Activated naive CD4-positive, alpha-beta T cell treated with anti-CD3 and anti-CD28 coated beads, Interleukin-2, amount 50 U/mL, for 16 hours (primary cell): Measurements from ENCODE around the gene INO80C.
"Not testable (repeated sequence)": the region's sequence is repeated elsewhere in the genome, so short reads cannot be mapped to it uniquely, and the experiment has no call there.

Experiments used
- DNase-seq: peaks from one replicate; pipeline ENCODE4 v3.0.0-alpha.2; 2020

The INO80C gene

DNA sequence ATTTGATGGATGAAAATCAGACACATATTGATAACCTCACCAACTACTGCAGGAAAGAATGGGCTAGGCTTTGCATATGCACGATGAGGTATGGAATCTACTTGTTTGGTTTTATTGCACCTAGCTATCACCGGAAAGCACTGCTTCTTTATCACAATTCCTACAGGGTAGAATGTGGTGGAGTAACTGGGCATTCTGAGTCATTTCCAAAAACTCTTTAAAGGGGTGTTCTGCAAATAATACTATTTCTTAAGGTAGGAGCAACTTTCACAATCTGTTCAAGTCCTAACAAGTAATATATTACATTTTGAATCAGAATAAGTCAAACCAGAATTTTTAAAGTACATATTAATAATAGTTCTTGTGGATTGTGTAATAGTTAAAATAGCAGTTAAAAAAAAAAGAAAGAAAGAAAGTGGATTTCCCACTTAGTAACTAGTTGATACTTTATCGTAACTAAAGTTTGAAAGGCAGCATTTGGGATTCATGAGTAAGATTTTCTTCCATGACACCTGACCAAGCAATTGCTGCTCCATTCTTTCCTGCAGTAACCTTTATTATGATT is 40.5 kb downstream of the INO80C start:
- no peak for DNase-seq

DNA sequence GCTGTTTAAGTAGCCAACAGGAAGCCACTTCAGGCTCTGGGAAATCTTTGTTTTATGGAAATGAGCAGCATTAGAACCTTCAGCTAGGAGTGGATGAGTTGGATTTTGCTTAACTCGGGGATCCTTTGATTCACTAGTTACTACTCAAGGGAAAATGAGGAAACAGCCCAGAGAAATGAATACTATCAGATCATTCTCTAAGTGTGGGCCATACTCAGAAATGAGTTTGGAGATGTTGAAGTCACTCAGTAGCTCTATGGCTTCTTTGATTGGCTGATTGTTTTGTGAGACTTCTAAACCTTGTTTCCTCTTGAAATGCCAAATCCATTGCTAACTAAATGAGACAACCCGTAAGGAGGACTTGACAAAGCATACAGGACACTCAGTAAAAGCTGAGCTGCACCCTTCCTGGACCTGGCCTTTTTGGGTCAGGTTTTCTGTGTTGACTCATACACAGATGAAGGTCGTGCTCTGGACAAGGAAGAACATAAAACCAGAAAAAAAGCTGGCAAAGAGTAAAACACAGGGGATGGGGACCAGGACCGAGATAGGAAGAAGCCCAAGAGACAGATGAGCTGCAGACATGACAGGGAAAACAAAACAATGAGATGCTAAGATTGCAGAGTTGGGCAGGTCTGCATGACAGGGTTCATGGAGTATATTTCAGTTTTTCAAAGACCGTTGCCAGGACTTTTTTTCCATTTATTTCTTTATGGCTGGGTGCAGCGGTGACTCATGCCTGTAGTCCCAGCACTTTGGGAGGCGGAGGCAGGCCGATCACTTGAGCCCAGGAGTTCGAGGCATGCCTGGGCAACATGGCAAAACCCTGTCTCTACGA is 41.6 kb downstream of the INO80C start:
- DNase-seq, result no peak

DNA sequence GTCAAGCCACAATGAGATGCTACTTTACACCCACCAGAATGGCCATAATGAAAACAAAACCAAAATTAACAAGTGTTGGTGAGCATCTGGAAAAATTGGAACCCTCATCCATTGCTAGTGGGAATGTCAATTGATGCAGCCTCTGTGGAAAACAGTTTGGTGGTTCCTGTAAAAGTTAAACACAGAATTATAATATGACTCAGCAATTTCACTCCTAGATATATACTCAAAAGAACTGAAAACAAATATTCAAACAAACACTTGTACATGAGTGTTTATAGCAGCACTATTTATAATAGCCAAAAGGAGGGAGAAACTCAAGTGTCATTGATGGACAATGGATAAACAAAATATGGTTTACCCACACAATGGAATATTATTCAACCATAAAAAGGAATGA is 43.0 kb downstream of the INO80C start:
- DNase-seq, result no peak

DNA sequence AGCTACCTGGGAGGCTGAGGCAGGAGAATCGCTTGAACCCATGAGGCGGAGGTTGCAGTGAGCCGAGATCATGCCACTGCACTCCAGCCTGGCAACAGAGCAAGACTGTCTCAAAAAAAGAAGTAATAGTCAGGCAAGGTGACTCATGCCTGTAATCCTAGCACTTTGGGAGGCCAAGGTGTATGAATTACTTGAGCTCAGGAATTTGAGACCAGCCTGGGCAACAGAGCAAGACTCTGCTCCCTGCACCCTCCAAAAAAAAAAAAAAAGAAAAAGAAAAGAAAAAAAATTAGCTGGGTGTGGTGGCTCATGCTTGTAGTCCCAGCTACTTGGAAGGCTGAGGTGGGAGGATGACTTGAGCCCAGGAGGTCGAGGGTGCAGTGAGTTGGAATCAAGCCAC is 44.7 kb downstream of the INO80C start:
- not testable (repeated sequence) for DNase-seq

DNA sequence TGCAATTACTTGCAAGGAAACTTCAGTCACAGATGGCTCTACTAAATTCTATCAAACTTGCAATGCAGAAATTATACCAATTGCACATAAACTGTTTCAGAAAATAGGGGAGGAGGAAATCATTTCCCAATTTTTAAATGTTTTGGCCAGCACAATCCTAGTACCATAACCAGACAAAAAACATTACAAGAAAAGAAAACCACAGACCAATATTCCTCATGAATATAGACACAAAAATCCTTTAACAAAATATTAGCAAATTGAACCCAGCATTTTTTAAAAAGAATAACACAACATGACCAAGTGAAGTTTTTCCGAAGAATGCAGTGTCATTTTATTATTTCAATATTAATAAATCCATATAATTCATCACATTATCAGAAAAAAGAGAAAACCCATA is 45.8 kb downstream of the INO80C start:
- no peak for DNase-seq

DNA sequence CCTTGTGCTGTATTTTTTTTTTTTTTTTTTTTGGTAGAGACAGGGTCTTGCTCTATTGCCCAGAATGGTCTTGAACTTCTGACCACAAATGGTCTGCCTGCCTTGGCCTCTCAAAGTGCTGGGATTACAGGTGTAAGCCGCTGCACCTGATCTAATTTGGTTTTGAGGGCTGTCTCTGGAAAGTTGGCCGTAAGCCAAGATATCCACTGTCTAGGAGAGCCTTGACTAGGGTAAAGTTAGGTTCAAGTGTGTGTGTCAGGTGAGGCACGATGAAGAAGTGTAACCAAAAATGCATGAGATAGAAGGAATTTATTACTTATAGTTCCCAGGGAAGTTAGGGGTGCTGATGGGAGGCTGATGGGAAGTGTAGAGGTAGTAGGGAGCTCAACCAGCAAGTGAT is 46.7 kb downstream of the INO80C start:
- no peak for DNase-seq

DNA sequence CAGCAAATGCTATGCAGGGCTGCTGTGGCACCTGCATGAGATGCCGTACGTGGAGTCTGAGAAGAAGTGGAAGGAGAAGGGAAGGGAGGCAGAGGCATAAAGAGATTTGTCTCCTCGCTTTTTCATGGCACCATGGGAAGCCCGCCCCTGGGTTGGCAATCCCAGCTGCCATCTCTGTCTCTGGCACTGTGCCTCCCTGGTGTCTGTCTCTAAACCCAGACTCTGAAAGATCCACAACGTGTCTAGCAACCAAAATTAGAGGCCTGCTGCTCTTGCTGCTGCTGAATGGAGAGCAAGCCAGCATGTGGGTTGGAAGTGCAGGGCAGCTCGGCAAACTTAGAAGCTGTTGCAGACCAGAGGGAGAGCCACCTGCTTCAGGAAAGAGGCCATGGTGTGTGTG is 53.1 kb downstream of the INO80C start:
- DNase-seq, result no peak

DNA sequence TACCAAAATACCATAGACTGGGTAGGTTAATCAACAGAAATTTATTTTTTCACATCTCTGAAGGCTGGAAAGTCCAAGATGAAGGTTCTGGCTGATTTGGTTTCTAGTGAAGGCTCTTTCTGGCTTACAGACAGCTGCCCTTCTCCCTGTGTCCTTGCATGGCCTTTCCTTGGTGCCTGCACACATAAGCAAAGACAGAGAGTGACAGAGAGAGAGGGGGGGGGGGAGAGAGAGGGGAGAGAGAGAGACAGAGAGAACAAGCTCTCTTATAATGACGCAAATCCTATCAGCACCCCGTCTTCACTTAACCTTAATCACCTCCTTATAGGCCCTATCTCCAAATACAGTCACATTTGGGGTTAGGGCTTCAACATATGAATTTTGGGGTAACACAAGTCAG is 53.9 kb downstream of the INO80C start:
- no peak for DNase-seq

DNA sequence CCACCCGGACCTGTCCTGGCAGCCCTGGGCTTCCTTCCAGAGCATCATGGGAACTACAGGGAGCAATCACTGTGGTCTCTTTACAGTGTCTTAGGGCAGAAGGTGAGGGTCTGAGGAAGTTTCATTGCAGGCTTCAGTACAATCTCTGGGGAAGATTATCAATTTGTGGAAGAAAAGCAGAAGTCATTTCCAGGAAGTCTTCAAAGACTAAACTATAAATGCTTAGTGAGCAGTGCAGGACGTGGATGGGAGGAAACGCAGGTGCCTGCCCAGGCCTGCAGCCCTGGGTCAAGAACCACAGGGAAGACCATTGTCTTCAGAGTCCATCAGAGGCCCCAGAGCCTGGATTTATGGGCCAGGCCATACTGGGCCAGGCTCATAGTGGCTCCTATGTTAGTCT is 54.3 kb downstream of the INO80C start:
- no peak for DNase-seq

DNA sequence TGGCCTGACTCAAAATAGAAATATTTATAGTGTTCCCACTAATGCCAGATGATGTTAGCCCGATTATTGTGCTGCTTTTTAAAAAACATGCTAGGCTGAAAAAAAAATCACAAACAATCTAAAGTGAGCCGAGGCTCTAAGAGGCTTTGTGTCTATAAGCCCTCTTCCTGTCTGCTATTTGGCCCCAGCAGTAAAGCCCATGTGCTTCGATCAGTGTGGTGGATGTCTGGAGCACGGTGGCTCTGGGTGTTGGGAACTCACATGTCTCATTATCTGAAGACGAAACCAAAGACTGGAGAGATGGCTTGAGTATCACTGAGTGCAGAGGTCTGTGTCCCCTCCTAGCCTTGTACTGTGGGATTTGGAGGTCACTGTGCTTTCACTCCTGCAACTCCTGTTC is 55.1 kb downstream of the INO80C start:
- no peak for DNase-seq

DNA sequence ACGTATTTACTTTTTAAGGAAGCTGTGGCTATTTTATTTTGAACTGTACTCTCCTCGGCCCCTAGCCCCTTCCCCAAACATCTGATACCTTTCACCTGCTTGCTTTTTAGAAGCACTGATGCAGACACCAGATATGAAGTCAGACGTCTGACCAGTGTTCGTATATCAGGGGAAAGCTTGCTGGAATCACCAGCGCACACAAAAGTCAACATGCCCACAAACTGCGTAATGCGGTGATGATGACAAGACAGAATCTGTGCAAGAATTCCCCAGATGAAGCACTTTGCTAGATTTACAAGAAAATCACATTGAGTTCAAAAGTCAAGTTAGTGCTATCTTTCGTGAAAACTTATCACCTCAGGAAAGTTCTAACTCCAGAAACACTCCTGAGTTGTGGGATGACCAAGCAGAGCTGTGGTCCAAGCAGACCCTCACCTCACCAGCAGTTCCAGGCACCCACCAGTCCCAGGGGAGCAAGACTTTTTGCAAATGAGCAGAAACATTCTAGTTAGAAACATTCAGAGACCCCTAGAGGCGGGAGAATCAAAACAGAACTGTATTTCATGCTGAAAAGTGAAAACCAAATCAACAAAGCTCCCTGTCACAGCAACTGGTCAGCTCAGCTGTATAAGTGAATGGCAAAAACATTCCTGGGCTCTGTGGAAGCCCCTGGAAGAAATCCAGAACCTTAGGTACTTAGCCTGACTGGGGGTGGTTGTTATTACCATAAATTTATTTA is 55.7 kb downstream of the INO80C start:
- DNase-seq, result no peak

DNA sequence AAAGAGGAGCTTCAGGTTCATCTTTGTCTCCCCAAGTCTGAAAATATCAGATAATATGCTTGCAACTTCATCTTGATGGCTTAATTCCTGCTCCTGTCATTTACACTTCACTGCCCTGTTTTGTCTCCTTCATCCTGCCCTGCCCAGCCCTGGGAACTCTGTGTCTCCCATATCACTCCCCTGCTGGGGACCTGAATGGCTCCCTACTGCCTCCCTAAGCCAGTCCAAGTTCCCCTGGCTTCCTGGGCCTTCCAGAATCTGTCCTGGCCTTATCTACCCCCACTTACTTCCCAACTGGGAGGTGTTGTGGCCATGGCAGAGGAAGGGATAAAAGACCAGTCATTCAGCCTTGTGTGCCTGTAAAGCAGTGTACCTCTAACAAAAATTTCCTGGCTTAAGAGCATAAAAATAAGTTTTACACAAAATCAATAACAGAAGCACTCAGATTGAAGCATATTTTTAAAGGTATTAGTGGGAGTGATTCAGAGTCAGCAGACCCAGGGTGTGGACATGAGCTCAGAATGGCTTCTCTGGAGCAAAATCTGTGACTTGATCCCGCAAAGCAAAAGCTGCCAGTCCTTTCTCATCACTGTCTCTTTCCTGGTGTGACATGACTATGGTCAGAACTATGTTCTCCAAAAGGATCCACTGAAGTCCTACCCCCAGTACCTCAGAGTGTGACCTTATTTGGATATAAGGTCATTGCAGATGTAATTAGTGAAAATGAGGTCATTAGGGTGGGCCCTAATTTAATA is 59.1 kb downstream of the INO80C start:
- no peak for DNase-seq

DNA sequence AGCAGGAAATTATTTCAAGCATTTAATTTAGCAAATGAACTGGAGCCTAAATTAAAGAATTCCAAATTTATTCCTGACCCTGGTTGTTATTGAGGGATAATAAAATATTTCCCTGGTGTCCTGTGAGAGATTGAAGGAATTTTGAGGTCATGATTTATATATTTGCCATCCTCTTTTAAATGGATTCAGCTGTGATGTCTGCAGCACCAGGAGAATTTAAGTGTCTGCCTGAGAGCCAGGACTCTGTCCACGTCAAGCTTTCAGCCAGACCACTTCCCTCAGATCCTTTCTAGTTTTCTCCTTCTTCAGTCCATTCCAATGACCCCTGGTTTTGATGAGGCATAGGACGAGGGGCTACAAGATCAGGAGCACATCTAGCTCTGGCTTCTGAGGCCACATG is 59.9 kb downstream of the INO80C start:
- DNase-seq, result no peak

DNA sequence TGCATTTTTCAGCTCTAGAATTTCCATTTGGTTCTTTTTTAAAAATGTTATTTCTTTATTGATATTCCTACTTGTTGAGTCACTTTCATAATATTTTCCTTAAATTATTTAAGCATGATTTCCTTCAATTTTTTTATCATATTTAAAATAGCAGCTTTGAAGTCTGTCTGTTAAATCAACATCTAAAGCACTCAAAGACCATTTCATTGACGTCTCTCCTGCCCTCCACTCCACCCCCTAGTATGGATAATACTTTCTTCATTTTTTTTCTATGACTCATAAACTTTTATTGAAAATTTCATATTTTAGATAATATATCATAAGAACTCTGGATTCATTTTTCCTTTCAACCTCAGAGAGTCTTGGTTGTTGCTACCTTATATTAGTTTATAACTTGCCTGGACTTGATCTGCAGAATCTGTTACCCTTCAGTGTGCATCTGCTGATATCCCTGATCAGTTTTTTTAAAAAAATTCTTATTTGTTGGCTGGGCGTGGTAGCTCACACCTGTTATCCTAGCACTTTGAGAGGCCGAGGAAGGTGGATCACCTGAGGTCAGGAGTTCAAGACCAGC is 61.6 kb downstream of the INO80C start:
- no peak for DNase-seq

DNA sequence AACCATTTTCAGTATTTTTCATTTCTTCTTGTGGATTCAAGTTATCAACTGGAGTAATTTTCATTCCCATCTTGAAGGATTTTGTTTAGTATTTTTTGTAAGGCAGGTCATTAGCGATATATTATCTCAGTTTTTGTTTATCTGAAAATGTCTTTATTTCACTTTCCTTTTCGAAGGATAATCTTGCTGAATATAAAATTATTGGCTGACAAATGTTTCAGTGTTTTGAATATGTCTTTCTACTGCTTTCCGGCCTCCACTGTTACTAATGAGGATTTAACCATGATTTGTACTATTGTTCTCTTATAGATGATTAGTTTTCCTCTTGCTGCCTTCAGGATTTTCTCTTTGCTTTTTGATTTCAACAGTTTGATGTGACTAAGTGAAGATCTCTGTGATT is 62.4 kb downstream of the INO80C start:
- DNase-seq, result no peak

DNA sequence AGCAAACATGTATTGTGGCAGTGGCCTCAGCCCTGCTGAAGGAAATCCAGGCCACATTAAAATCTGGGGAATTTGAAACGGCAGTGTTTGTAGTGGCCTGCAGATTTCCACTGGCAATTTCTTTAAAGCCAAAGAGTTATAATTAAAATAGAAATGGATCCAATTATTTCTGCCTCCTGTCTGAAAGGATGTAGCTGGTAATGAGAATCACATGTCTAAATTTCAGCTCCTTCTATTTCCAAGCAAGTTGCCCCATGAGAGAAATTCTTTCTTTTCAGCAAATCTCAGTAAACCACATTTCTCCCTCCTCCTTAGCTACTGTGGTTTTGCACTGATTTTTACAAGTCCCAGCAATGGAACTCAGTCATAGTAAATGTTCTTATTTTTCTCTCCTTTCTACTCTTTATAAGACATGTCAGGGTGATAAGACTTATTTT is 65.2 kb downstream of the INO80C start:
- no peak for DNase-seq

DNA sequence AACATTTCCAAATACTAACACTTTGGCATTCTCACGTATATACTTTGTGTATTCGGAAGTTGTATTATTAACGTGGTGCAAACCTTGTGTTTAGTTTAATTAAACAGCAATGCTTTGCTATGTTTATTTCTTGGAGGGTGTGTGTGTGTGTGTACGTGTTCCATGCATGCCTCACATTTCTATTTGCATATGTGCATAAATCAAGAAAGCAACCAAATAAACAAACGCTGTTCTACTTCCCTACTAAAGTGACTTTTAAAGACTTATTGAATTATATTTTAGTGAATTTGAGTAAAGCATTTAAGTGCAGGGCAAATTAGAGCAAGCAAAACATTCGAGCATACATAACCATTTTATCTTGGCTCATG is 66.4 kb downstream of the INO80C start:
- no peak for DNase-seq

DNA sequence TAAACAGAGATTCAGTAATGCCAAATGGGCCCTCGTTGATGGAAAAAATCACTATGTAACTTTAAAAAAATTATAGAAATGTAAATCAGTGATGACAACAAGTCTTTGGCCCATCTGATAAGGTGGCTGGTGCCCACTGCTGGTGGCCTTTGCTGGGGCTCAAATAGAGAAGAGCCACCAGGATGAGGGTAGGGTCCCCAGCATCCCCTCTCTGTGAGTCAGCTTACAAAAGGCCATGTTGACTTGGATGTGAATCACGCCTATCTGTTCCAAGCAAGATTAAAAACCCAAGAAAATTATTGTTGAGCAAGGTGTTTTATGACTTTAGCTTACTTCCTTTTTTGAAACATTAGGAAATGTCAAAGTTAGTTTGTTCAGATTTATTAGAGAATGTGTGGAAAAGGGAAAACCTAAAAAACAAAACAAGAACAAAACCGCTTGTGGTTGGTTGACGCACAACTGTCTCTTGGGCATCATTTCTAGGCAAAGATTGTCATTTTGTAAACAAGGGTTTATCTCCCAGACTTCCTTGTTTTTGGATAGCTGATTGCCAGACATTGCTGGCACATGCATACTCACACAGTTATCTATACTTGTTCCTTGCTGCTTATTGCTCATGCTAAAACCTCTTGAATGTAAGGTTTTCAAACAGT is 66.9 kb downstream of the INO80C start:
- DNase-seq, result no peak

DNA sequence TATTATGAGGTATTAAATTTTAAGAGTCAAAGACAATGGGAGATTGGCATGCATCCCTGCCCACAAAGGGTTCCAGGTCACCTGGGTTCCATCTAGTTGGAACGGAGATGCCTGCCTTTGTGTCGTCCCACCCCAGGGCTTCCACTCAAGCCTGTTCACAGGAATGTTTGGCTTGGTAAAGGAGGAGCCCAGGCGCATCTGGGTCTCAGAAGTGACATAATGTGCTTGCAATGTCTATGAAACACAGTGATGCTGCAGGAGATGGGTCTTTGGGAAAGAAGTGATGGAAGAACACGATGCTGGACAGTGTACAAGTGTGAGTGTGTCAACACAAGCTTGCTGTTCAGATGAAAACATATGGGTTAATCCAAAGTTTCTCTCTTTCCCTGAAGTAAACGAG is 71.0 kb downstream of the INO80C start:
- DNase-seq, result no peak

DNA sequence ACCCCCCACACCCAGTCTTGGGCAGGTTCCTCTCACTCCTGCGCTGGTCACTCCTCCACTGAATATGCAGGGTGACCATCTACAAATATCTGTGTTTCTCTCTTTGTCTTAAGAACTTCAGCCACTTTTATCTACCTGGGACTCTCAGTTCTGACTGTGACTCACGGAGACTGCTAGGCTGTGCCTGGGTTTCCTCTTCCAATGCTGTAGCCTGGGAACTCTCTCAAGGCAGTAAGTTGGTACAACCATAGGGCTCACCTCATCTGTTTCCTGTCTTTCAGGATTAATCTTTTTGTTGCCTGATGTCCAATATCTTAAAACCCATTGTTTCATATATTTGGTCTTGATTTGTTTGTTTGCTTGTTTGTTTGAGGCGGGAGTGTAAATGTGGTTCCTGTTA is 73.4 kb downstream of the INO80C start:
- no peak for DNase-seq

DNA sequence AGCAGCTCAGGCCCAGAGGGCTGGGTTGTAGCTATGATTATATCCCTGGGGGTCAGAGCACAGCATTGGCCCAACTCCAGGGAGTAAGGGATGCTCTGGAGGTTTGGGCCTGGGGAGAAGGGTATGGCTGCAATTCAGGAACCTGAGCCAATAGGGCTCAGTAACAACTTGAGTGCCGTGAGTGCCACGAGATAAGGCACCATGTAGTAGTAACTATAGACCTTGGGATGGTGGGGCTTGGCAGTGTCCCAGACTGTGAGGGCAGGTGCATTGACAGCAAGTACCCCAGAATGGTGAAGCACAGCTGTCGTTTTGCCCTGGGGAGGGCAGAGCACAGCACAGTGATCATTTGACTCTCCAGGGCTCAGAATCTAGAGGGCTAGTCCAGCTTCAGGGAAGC is 75.5 kb downstream of the INO80C start:
- no peak for DNase-seq

DNA sequence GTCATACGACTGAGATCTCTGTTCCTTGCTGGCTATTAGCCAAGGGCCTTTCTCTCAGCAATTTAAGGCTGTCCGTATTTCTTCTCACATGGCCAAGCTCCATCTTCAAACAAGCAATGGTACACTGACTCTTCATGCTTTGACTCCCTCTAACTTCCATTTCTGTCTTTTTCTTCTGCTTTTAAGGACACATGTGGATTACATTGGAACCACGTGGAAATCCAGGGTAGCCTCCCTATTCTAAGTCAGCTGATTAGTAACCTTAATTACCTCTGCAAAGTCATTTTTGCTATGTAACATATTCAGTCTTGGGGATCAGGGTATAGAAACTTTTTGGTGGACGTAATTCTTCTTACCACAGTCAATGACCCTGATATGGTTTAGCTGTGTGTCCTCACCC is 79.2 kb downstream of the INO80C start:
- DNase-seq, result no peak
